GM18873 (cell line): ENCODE data around the gene C1QTNF12.
"Not testable (repeated sequence)": the region's sequence is repeated elsewhere in the genome, so short reads cannot be mapped to it uniquely, and the experiment has no call there.

Experiments
- ATAC-seq: cut with Tn5 transposase; IDR thresholded peaks from one replicate; pipeline ENCODE4 v1.9.1; 2021; ENCODE audit warnings: mild to moderate bottlenecking, moderate library complexity, moderate number of reproducible peaks; ENCODE audit not compliant: unreplicated experiment, low FRiP score

C1QTNF12 gene

DNA sequence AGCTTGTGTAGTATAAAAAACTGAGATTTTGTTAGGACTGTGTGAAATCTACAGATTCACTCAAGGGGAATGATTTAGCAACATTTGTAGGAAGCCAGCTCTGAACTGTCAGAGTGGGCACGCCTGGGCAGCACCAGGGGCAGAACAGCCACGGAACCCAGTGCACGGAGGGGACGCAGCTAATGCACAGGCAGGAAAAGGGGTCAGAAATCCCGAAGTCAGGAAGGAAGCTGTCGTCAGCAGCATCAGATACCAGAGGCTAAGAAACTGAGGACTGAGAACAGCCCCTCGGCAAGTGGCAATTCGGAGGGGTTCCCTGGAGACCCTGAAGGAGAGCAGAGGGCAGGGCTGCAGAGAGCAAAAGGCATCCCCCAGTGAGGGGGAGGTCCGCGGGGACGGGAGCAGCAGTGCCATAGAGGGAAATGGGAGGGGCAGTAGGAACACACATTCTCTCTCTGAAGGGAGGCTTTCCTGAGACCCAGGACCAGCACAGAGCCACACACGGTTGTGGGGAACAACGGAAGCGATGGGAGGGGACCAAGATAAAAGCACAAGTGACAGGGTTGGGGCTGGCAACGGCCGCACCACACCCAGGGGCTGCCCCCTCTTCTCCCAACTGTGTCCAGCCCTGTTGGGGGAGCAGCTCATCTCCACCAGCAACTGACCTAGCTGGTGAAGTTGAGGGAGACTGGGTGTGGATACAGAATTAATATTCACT lies 14.5 kb upstream of the C1QTNF12 start:
- no peak for ATAC-seq

DNA sequence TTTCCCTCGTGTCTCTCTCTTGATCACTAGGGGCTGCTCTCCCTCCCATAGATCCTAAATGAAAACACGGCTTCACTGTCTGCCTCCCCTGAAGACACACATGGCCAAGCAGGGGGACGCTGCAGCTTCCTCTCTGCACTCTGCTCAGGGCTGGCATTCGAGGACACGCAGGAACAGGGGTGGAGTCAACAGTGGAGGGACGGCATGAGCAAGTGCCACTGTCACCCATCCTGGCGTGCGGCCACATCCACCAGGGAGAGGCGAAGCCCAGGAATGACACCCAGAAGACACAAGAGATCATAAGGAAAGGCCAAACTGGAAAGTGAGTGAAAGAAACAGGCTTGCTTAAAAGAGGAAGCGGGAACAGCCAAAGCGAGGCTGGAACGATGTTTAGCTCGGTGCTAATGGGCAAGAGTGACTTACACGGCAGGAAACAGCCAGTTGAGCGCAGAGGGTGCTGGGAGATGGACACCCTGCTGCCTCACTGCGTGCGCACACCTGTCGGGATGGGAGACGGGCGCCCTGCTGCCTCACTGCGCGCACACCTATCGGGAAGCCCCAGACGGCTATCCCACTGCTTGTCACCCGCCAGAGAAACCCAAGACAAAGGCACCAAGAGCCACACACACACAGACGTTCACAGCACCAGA lies 13.6 kb upstream of the C1QTNF12 start:
- ATAC-seq = no peak

DNA sequence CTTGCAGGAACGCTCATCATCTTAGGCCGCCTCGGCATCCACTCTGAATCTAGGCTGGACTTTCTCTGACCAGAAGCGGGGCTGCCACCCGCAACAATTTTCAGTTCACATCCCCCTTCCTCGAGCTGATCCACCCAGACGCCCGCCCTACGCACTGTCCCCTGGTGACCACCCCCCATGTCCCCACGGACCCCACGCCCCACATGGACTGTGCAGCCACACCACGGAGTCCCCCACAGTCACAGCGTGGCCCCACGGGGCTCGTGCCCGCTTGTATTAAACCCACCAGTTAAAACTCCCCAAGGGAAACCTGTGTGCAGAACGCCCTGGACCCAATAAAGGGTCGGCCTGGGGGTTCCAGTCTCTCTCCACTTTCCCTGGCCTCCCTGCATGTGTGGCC lies 13.0 kb upstream of the C1QTNF12 start:
- ATAC-seq = no peak

DNA sequence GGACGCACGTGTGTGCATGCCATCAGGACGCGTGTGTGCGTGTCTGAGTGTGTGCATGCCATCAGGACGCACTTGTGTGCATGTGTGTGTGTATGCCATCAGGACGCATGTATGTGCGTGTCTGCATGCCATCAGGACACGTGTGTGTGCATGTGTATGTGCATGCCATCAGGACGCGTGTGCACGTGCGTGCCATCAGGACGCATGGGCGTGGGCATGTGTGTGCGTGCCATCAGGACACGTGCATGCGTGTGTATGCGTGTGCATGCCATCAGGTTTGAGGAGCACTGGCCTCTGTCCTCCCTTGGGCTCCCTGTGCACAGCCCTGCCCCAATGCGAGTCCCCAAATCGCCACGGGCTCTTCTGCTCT lies 12.6 kb upstream of the C1QTNF12 start:
- ATAC-seq = no peak

DNA sequence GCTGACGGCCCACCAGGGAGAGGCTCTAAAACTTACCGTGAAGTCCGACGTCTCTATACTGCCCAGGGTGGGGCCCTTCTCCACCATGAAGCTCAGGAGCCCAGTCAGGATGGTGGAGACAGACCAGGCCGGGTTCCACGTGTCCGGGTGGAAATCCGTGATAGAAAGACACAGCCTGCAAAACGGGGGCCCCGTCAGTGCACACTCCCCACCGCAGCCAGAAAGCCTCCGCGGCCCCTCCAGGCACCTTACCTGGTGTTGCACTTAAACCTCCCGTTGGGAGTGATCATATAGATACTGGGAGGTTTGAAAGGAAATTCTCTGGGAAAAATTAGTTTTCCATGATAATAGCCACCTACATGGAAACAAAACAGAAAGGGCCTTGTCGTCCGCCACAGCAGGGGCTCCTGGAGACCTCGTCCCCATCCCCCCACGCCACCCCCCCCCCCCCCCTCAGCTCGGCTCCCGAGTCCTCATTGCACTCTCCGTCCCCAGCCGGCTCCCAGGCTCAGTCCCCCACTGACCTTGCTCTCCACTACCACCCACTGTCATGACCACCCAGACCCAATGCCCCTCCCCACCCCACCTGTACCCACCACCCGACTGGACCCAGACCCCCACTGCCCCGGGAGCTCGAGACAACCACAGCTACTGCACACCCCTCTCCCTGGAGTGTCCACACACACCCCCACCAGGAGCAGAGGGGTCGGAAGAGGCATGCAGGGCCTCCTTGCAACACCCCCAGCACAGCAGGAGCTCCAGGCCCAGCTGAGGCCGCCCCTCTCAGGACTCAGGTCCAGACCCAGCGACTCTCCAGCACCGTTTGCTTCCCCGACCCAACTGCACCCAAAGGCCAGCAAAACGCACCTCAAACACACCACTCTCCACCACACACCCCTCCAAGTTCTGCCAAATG lies 10.7 kb upstream of the C1QTNF12 start:
- no peak for ATAC-seq

DNA sequence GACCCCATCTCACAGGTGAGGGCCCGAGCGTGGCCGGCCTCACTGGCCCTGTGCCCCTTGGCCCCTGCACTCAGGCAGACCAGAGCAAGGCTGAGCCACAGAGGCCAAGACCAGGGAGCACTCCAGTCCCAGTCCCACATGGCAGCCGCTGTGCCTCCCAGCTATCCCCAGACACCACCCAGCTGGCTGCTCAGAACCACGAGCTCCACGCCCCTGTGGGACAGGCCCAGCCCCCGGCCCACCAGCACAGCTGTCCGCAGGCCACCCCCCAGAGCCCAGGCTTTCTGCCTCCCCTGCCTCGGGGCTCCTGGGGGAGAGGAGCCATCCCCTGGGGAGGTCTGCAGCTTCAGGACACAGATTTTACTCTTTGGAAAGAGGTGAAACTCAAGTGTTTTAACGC lies 9.1 kb upstream of the C1QTNF12 start:
- ATAC-seq = no peak

DNA sequence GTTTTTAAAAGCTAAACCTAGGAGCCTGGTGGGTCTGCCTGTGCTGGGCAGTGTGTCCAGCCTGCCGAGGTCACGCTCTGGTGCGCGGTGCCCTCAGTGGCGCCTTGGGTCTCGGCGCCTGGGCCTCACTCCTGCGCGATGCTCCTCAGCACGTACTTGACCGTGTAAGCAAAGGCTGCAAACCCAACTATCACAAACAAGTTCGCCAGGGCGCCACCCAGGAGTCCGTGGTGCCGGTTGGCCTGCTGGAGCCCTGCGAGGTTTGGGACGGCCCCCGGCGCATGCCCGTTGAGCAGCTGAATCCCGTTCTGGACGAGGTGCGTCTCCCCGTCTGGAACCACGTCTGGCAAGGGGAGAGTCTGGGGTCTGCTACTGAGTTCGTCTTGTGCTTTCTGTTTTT lies 8.6 kb upstream of the C1QTNF12 start:
- no peak for ATAC-seq

DNA sequence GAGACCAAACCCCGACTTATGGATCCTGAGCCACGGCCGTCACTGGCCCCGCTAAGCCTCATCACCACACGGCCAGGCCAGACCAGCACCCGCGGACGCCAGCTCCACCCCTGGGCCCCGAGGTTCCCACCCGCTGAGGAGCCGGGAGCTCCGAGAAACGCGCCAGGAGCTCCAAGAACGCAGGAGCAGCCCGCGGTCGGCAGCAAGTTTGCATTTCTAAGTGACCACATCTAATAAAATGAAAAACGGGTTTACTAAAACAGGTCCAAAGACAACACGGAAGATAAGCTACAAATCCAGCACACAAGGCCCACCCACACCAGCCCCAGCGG lies 8.1 kb upstream of the C1QTNF12 start:
- ATAC-seq = no peak

DNA sequence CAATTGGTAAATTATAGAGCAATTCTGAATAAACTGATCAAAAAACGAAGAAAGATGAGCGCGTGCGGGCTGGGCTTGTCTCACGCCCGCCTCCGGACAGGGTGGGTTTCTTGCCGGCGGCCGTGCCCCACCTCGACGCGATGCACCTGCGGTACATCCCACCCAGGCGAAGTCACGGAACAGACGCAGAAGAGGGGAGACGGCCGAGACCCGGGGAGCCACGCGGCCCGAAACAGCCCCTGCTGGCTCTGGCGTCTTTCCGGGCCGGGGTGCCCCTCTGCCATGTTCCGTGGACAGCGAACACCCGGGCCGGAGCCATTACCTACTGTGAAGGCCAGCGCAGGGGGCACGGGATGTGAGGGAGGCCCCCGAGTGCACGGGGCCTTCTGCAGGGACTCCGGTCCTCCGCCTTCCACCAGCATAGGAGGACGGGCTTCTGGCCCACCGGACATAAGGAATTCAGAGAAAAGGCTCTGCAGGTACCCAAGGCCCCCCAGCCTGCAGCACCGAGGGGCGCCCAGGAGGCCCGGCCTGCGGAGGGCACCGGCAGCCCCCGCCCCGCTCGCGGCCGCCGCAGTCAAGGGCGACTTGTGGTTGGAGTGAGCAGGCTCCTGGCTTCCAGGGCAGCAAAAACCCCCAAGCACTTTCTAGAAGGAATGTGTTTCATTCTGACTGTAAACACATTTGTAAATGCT lies 7.6 kb upstream of the C1QTNF12 start:
- ATAC-seq = no peak

DNA sequence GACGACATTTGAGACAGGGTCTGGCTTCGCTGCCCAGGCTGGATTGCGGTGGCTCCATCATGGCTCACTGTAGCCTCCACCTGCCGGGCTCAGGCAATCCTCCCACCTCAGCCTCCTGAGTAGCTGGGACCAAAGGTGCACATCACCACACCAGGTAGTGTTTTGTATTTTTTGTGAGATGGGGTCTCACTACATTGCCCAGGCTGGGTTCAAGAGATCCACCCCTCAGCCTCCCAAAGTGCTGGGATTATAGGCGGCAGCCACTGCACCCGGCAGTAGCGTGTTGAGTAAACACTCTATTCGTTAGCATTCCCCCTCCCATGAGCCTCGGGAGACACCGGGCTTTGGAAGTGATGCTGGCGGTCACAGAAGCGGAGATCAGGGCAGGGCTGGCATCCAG lies 6.8 kb upstream of the C1QTNF12 start:
- no peak for ATAC-seq

DNA sequence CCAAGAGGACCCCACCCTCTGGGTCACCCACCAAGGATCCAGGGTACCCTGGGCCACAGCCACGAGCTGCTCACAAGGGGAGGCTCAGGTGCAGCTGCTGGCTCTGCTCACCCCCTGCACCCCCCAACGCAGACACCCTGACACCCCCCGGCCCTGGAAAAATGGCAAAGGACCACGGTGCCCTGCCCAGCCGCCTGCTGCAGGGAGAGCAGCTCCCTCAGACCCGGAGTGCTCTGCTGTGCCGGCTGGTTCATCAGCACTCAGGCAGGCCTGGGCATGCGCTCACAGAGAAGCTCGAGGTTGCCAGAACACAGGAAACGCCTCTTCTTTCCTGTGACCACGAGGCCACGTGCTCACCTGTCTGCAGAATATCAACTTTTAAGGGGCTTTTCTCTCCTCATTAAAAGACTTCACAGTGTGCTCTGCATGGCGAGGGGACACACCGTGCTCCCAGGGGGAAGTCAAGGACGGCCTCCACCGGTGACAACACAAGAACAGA lies 4.3 kb upstream of the C1QTNF12 start:
- no peak for ATAC-seq

DNA sequence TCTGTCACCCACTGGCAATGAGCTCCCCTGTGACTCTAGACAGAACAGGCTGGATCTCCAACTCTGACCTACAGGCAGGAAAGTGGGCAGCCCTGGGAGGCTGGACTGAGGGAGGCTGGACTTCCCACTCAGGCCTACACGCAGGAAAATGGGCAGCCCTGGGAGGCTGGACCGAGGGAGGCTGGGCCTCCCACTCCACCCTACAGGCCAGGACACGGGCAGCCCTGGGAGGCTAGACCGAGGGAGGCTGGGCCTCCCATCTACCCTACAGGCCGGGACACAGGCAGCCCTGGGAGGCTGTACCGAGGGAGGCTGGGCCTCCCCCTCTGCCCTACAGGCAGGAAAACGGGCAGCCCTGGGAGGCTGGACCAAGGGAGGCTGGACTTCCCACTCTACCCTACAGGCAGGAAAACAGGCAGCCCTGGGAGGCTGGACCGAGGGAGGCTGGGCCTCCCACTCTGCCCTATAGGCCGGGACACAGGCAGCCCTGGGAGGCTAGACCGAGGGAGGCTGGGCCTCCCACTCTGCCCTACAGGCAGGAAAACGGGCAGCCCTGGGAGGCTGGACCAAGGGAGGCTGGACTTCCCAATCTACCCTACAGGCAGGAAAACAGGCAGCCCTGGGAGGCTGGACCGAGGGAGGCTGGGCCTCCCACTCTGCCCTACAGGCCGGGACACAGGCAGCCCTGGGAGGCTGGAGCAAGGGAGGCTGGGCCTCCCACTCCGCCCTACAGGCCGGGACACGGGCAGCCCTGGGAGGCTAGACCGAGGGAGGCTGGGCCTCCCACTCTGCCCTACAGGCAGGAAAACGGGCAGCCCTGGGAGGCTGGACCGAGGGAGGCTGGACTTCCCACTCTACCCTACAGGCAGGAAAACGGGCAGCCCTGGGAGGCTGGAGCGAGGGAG lies 1.7 kb upstream of the C1QTNF12 start:
- ATAC-seq = not testable (repeated sequence)

DNA sequence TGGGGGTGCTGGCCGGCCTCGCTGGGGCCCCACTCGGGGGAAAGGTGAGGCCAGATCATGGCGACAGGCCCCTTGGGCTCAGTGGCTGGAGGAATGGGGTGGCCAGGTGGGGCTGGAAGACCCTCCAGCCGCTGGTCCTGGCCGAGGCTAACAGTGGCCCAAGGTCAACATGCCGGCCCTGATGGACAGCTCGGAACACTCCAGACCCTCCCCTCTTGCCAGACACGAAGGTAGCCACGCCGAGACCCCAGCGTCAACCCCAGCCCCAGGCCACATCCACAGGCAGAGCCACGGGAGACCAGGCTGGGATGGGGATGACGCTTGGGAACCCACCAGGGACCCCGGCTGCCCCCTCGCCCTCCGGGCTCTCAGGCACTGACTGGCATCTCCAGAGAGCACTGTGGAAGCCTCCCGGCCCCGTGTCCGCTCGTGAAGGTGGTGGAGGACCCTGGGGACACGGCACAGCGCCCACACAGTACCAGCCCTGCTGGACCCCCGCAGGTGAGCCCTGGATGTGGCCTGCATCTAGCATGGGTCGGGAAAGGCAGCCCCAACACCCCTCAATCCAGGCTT lies 905 bp upstream of the C1QTNF12 start:
- ATAC-seq = no peak

DNA sequence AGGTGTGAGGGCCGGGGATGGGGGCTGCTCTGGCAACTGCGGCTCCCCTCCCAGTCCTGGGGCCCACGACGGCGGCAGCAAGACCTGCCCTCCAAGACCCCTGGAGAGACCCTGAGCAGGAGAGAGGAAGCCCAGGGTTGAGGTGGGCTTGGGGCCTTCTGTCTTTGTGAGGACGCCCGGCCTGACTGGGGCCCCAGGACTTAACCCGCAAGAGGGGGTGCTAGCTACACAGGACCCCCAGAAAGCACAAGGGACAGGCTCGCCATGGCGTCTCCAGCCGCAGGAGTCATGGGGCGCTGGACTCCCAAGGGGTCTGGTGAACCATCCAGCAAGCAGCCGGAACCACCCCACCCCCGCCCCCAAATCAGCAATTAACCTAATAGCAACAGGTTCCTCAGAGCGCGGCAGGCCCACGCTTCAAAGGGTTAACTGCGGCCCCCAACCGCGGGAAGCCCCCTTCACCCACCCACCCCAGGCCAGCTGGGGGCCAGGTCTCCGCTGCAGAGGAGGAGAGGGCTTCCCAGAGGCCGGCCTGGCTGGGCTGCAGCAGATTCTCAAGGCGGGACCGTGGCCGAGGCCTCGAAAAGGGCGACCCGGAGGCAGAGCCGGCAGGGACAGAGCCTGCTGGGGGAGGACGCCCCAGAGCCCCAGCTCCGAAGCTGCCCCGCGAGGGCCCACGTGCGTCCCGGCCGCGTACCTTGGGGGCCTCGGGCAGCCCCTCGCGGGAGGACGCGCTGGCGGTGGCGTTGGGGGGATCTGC lies 525 bp downstream of the C1QTNF12 start:
- no peak for ATAC-seq

DNA sequence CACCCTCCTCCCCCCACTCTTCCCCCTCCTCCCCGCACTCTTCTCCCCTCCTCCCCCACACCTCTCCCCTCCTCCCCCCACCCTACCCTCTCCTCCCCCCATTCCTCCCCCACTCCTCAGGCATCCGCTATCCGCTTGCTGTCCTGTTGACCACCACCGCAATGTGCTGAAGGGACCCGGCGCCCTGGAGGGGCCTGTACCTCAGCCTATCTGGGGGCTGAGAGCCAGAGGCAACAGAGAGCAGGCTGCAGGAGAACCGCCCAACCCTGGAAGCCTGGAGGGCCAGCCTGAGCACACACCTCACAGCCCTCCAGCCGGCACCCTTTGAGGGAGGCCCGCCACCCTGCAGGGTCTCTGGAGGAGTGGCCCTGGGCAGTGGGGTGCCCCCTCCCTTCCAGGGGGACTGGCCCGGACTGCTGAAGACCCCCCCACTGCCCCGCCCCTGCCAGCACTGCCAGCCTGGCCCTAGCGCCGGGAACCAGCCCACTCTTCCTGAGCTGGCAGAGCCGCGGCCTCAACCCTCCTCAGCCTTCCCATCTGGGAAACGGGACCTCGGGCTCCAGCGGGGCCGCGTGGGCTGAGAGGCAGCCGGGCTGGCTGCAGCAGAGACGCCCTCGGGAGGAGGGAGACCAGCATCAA lies 1.2 kb downstream of the C1QTNF12 start:
- no peak for ATAC-seq

DNA sequence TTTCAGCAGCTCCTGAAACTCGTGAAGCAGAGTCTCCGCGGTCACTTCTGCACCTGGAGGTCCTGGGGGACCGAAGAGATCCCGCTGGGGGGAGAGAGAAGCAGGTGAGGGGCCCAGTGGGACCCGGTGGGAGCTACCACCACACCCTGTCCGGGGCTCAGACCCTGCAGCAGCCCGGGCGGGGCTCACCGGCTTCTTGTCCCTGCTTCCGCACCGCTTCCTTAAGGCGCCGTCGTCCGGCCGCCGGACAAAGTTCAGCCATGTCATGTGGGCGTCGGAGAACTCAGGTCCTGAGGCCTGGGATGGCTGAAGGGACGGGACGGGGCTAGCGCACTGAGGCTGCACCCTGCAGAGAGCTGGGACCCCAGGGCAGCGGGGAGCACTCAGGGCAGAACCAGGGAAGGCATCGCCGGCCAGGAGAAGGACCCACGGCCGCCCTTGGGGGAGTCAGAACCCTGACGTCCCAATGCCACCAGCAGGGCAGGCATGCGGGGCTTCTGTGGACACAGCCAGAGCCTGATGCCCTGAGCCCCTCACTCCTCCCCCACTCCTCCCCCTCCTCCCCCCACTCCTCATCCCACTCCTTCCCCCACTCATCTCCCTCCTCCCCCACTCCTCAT lies 2.2 kb downstream of the C1QTNF12 start:
- ATAC-seq = no peak

DNA sequence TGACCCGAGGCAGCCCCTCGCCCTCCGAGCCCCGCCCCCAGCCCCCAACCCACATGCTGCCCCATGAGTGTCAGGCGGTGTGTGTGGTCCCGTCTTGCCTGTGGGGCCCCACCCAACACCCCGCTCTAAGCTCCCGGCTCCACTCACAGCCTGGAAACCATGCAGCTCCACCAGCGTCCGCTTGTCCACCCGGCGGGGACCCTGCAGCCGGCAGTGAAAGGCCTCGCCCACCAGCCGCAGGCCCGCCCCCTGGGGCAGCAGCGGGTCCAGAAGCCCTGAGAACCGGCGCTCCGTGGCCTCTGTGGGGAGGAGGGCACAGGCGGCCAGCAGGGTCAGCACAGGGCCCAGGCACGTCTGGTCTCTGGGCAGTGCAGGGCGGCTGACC lies 2.7 kb downstream of the C1QTNF12 start:
- no peak for ATAC-seq

DNA sequence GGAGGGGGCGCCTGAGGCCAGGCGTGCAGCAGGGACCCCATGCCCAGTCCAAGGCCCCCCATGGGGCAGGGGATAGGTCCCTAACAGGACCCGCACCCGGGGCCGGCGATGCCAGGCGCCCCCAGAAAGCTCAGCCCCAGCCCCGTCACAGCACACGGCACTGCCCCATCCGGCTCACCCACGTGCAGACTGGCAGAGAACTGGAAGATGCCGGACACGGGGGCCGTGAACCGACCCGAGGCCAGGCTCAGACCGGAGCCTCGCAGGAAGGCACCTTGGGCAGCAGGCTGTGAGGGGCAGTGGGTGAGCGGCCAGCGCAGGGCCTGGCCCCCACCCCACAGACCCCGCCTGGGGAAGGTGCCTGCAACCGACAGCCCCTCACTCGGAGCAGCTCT lies 3.3 kb downstream of the C1QTNF12 start:
- ATAC-seq = no peak
